ENCODE data around the gene ACOX3. TPM values are rescaled to one million over a fixed set of nuclear protein-coding genes. Genes with fewer than 3 reads are reported as not detected.

ACOX3 gene
- polyA plus RNA-seq, 1 of the 3 experiments (the other 2 are of a cell fraction): 8.4 TPM

DNA sequence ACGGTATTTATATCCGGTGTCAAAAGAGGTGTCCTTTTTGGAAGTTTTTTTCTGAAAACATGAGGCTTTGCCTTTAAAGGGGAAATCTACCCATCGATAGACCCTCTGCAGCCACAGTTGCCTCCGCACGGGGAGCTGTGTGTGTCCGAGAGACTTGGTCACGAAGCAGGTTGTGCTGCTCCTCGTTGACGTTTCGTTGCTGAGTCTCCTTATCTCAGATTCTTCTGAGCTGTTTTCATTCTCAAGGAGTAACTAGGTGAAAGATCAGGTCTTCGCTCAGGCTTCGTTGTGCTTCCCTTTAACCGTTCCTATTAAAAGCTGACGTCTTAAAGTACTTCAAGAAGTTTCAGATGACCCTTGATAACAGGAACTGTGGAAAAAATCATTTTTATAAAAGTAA lies 23.9 kb upstream of the ACOX3 start:
- WGBS (ENCODE audit: low lambda C conversion rate): 95% methylated on average over 14 of the region's 14 CpGs
- CTCF ChIA-PET: interaction anchor here (1.4 kb wide), 1 partner anchor 130 kb away, joined by 4 read pairs; no protein-coding TSS in a partner anchor
- H3K9ac ChIP-seq: no peak overlapping the region

More for the DNA sequence above, 23.9 kb upstream of the ACOX3 start:
- POLR2A ChIA-PET: no interaction called here
- no peak for DNase-seq
- H2AFZ ChIP-seq (ENCODE audit: low read depth): no peak overlapping the region
- no peaks in the 10 kb centered on the region for H3K79me2 ChIP-seq (ENCODE audit: insufficient read depth)
- H3K27ac ChIP-seq (ENCODE audit: low read depth in 2 of 2, low read length in 1 of 2): no peak overlapping the region
- H3K4me2 ChIP-seq: no peak overlapping the region
- H3K9me3 ChIP-seq: no peaks in the 10 kb centered on the region
- H4K20me1 ChIP-seq (ENCODE audit: insufficient read depth): no peaks in the 10 kb centered on the region
- peaks cover 13 to 64% of the 10 kb centered on the region in 2 experiments for H3K36me3 ChIP-seq (replicated peaks in 1 of 2; ENCODE audit: control insufficient read depth in 1 of 2, insufficient read depth in 2 of 2, low read length in 1 of 2)
- H3K9me2 ChIP-seq: no peaks in the 10 kb centered on the region
- no peaks in the 10 kb centered on the region for H3K27me3 ChIP-seq (ENCODE audit: insufficient read depth)
- no peak overlapping the region for H3K4me3 ChIP-seq (ENCODE audit: low read depth in 2 of 2, low read length in 1 of 2)
- H3F3A ChIP-seq (replicated peaks; ENCODE audit: insufficient read depth): peaks cover 5% of the 10 kb centered on the region
- TF ChIP-seq NFIC (IDR thresholded peaks at IDR 0.05; ENCODE audit: borderline replicate concordance) (no peak), GABPA (IDR thresholded peaks at IDR 0.05; ENCODE audit: low read depth) (no peak), NRF1 (IDR thresholded peaks at IDR 0.05; ENCODE audit: low read depth, low read length) (no peak), MXI1 (IDR thresholded peaks at IDR 0.05; ENCODE audit: low read depth, low read length) (no peak), FOXJ3 (CRISPR knock-in tag; IDR thresholded peaks at IDR 0.05) (no peak), EP300 (IDR thresholded peaks at IDR 0.05; ENCODE audit: borderline replicate concordance in 1 of 2, low read depth in 1 of 2, low read length in 1 of 2) (no peak), POLR2AphosphoS5 (IDR thresholded peaks at IDR 0.05; ENCODE audit: low read depth, low read length) (no peak), ELF1 (IDR thresholded peaks at IDR 0.05) (no peak), SIN3A (IDR thresholded peaks at IDR 0.05; ENCODE audit: borderline replicate concordance, low read depth, low read length) (no peak), SMC3 (IDR thresholded peaks at IDR 0.05; ENCODE audit: low read depth, low read length) (no peak)
- TF ChIP-seq, protein P1, sequence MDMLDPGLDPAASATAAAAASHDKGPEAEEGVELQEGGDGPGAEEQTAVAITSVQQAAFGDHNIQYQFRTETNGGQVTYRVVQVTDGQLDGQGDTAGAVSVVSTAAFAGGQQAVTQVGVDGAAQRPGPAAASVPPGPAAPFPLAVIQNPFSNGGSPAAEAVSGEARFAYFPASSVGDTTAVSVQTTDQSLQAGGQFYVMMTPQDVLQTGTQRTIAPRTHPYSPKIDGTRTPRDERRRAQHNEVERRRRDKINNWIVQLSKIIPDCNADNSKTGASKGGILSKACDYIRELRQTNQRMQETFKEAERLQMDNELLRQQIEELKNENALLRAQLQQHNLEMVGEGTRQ (IDR thresholded peaks at IDR 0.05; ENCODE audit: borderline replicate concordance, low read depth, low read length): no peak
- TF ChIP-seq, protein P2, sequence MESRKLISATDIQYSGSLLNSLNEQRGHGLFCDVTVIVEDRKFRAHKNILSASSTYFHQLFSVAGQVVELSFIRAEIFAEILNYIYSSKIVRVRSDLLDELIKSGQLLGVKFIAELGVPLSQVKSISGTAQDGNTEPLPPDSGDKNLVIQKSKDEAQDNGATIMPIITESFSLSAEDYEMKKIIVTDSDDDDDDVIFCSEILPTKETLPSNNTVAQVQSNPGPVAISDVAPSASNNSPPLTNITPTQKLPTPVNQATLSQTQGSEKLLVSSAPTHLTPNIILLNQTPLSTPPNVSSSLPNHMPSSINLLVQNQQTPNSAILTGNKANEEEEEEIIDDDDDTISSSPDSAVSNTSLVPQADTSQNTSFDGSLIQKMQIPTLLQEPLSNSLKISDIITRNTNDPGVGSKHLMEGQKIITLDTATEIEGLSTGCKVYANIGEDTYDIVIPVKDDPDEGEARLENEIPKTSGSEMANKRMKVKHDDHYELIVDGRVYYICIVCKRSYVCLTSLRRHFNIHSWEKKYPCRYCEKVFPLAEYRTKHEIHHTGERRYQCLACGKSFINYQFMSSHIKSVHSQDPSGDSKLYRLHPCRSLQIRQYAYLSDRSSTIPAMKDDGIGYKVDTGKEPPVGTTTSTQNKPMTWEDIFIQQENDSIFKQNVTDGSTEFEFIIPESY (IDR thresholded peaks at IDR 0.05; ENCODE audit: borderline replicate concordance, low read depth): no peak
- TF ChIP-seq, protein P3, sequence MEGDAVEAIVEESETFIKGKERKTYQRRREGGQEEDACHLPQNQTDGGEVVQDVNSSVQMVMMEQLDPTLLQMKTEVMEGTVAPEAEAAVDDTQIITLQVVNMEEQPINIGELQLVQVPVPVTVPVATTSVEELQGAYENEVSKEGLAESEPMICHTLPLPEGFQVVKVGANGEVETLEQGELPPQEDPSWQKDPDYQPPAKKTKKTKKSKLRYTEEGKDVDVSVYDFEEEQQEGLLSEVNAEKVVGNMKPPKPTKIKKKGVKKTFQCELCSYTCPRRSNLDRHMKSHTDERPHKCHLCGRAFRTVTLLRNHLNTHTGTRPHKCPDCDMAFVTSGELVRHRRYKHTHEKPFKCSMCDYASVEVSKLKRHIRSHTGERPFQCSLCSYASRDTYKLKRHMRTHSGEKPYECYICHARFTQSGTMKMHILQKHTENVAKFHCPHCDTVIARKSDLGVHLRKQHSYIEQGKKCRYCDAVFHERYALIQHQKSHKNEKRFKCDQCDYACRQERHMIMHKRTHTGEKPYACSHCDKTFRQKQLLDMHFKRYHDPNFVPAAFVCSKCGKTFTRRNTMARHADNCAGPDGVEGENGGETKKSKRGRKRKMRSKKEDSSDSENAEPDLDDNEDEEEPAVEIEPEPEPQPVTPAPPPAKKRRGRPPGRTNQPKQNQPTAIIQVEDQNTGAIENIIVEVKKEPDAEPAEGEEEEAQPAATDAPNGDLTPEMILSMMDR (IDR thresholded peaks at IDR 0.05): no peak
- TF ChIP-seq, protein P4, sequence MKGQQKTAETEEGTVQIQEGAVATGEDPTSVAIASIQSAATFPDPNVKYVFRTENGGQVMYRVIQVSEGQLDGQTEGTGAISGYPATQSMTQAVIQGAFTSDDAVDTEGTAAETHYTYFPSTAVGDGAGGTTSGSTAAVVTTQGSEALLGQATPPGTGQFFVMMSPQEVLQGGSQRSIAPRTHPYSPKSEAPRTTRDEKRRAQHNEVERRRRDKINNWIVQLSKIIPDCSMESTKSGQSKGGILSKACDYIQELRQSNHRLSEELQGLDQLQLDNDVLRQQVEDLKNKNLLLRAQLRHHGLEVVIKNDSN (IDR thresholded peaks at IDR 0.05; ENCODE audit: borderline replicate concordance, low read depth): no peak
- no peaks in the 10 kb centered on the region for H3K4me1 ChIP-seq (ENCODE audit: control insufficient read depth in 1 of 2, insufficient read depth in 2 of 2, low read depth in 1 of 2, low read length in 1 of 2)
